HG03469 (cell line): Measurements from ENCODE around the gene COL5A1.

ENCODE experiments used
- ATAC-seq: cut with Tn5 transposase; IDR thresholded peaks from one replicate; pipeline ENCODE4 v1.9.1; 2021; ENCODE audit warnings: mild to moderate bottlenecking, moderate library complexity, moderate number of reproducible peaks; ENCODE audit not compliant: unreplicated experiment

The COL5A1 gene

DNA sequence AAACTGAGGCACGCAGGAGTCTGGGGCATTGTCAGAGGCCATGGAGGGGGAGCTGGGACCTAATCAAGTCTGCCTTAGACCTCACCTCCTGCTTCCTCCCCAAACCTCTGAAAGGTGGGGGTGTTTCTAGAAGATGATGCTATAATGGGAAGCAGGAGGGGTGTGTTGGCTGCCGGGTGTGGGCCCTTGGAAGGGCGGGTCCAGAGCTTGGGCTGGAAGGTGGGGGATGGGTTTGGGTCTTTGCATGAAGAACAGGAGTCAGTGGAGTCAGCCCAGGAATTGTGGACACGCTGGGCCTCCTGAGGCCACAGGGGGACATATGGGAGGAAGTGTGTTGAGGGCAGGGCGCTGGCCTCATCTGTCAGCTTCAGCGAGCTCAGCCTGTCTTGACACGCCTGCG lies 138.0 kb downstream of the COL5A1 start:
- no peak for ATAC-seq

DNA sequence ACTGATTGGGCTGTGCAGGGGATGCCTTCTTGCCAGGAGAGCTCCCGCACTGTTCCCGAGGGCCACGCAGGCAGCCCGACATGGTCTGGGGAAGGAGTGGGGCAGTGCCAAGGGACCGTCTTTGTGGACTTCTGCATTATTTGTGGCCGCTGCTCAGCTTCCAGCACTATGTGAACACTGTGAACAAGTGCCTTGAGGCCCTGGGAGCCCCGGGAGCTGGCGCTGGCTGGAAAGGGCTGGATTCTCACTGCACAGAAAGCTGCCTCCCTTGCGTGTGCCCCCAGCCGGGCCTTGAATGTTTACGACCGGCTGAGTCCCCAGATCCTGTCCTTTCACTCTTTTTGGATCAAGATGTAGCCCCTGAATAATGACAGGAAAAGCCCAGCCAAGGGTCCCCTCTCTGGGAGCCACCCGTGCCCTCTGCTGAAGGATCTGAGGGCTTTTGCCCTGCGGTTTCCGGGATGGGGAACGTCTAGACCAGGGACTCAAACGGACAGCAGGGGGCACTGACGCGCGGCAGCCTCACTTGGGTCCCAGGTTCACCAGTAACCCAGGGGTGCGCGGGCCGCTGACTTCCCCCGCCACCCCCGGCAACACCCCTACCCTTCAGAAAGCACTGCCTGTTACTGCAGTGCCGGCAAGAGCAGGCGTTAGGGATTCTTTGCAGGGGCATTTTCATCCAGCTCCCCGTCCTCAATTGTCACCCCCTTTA lies 140.1 kb downstream of the COL5A1 start:
- no peak for ATAC-seq

DNA sequence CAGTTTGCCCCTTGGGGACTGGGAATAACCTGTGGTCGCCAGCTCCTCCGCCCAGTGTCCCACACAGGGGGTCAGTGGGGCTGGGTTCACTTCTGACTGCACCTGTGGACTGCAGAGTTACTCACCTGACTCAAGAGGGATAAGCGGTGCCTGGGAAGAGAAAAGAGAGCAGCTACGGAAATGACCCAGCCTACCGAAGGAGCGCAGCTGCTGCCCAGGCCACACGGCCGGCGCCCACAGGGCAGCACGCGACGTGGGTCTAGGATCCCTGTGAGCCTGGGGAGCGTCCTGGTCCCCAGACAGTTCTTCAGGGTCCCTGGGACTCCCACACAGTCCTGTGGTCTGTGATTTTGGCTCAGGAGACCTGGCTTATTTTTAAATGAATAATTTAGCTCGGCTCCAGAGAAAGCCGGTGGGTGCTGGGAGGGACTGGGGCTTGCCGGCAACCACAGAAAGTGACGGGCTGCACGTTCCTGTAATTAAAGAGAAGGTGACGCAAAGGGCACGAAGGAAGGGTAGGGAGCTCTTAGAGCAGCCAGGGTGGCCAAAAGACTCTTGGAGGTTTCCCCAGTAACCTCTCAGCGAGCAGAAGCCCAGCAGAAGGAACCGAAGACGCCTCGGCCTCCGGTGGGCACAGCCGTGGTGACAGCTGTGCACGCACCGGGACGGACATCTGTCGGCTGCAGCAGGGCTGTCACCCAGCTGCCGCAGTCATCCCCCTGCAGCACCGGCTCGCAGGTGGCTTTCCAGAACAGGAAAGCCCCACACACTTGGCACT lies 141.5 kb downstream of the COL5A1 start:
- no peak for ATAC-seq

DNA sequence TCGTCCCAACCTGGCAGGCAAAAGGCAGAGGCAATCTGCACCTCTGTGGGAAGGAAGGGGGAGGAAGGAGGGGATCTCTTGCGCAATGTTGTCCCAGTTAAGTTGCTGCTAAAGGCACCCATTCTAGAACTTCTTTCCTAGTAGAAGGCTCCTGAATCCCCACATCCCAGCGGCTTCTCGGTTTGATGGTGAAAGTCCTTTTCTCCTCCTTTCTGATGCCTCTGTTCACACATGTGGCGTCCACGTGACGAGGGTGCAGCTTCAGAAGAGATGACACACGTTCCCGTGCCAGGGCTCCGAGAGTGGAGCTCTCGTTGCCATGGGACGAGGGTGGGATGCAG lies 142.1 kb downstream of the COL5A1 start:
- no peak for ATAC-seq

DNA sequence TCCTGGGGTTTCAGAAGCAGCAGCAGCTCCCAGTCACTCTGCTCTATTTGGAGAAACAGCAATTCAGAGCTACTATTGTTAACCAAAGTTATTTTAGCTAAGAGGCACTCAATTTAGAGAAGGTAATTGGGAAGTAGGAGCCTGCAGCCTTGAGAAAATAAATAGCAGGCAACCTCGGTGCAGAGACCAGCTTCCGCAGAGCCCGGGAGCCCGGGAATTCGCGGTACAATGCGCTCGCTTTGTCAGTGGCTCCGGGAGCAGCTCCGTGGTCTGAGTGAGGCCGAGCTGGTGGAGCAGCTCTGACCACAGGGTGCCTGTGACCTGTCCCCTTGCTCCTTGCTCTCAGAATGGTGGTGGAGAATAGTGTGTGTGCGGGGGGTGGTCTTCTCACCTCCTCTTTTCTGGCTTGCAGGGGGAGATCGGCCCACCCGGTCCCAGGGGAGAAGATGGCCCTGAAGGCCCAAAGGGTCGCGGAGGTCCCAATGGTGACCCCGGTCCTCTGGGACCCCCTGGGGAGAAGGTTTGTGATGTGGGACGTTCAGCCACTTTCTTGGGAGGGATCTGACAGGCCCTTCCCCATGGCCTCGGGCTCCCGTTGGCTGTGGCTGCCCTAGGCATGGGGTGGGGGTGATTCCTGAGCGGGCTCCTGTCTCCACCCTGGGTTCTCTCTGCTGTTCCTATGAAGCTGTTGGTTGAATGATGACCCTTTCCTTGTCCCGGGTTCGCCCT lies 143.1 kb downstream of the COL5A1 start:
- no peak for ATAC-seq

DNA sequence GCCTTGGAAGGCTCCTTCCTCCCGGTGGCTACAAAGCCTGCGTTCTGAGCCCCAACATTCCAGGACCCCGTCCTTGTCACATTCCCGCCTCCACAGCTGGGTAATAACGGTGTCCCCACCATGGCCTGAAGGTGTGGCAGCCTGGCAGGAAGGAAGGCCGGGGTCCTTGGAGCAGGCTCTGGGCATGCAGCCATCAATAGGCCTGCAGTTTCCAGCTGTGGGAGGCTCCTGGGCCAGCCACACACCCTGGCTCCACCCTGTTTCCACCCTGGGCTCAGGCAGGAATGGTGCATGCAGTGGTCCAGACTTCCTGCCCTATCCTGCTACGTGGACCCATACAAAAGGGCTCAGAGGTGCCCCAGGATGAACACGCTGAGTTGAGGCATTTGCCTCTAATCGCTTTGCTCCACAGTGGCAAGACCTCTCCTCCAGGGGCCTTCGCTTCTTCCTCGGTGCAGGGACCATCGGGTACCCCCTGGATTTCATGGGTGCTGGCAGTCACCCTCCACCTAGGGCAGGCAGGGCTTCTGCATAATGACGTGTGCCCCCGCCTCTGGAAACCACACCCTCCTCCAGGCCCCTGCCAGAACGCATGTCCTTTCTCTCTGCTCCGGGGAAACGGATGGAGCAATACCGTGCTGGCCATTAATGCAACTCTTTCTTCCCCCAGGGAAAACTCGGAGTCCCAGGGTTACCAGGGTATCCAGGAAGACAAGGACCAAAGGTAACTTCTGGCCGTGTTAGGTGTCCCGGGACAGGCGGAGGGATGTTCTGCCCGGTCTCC lies 143.9 kb downstream of the COL5A1 start:
- no peak for ATAC-seq

DNA sequence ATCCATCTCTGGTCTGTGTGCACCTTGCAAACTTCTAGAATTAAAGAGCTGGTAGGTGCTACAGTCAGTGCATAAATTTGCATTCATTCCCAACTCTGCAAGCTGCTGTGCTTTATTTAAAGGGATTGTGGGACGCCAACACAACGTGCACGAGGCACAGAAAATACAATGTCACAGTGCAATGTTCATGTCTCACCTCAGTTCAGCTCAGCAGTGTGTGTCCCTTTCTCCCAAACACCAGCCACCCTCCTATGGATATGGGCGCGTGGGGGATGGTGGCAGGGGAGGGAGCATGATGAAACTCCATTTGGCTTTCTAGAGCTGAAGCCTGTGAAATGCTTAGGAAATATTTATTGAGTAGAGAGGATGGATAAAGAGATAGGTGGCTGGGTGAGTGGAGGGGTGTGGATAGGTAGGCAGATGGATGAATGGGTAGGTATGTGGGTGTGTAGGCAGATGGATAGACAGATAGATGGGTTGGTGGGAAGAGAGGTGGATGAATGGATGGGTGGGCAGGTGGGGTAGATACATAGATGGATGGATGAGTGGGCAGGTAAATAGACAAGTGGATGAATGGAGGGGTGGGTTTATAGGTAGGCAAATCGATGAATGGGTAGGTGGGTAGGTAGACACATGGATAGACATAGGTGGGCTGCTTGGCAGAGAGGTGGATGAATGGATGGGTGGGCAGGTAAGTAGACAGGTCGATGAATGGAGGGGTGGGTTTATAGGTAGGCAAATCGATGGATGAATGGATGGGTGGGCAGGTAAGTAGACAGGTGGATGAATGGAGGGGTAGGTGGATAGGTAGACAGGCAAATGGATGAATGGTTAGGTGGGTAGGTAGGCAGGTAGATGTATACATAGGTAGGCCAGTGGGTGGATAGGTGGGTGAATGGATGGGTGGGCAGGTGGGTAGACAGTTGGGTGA lies 146.3 kb downstream of the COL5A1 start:
- ATAC-seq = no peak

DNA sequence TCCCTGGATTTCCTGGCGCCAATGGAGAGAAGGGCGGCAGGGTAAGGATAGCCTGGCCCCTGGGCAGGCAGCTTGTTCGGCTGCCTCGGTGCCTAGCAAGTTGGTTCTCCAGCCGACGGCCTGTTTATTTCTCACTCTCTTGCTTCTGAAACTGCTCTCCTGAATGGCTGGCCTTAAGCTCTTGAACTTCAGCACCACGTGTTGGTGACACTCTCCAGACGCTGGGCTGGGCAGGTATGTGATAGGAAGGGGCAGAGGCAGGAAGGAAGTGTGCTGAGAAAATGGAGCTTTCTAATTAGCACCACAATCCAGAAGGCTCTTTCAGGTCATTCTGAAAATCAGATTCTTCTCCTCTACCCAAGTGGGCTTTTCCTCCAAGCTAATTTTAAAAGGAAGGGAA lies 147.6 kb downstream of the COL5A1 start:
- no peak for ATAC-seq

DNA sequence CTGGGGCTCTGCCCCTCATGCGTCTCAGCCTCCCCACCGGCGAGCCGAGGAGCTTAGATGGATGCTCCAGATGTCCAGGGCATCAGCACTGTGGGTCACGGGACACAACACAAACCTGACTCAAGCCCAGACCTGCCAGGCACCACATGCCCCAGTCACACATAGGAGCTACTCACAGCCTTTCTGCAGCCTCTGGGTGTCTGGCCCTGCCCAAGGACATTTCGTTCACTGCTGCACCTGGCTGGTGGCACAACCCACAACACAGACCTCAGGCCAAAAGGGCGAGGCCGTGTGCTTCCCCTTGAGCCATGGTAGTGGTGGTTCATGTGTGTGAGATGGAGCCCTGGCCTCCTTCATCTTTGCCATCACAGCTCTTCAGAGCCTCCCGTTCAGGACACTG lies 149.4 kb downstream of the COL5A1 start:
- ATAC-seq = no peak

DNA sequence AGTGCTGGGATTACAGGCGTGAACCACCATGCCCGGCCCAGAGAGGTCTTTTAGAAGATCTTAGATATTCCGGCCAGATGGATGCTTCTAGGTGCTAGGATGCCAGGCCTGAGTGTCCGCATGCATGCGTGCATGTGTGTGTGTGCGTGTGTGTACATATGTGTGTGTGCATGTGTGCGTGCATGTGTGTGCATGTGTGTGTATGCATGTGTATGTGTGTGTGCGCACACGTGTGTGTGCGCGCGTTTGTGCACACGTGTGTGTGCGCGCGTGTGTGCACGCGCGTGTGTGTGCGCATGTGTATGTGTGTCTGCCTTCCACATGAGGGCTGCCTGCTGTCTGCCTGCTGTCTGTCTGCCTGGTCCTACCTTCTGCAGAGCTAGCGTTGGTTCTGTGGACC lies 151.0 kb downstream of the COL5A1 start:
- ATAC-seq = no peak

DNA sequence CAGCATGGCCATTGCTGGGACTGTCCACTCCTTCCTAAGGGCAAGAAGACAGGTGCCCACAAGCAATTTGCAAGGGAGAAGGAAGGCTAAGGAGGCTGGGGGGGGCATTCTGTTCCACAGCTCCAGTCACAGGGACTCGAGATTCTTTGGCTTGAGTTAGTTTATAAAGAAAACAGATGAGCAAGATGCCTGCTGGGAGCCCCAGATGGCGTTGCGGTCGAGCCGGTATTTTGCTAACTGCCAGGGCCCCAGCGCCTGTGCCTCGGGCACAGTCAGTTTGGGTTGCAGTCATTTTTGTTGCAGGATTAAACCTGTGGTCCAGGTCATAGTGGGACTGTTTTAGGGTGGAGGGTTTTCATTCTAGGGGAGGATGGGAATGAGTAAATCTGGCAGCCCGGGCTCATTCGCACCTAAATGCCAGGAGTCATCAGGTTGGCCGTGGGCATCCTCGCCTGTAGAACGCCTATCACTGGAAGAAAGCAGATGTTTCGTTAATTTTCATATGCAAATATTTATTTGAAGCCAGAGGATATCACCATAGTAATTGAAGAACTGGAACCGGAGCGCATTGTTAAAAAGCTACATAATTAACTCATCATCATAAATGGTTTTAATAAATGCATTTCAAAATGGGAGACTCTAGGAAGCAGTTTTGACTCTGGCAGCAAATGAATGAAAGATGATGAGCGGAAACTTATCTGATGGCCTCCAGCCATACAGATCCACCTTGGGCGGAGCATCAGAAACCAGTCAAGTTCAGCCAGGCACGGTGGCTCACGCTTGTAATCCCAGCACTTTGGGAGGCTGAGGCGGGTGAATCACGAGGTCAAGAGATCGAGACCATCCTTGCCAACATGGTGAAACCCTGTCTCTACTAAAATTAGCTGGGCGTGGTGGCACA lies 151.9 kb downstream of the COL5A1 start:
- no peak for ATAC-seq

DNA sequence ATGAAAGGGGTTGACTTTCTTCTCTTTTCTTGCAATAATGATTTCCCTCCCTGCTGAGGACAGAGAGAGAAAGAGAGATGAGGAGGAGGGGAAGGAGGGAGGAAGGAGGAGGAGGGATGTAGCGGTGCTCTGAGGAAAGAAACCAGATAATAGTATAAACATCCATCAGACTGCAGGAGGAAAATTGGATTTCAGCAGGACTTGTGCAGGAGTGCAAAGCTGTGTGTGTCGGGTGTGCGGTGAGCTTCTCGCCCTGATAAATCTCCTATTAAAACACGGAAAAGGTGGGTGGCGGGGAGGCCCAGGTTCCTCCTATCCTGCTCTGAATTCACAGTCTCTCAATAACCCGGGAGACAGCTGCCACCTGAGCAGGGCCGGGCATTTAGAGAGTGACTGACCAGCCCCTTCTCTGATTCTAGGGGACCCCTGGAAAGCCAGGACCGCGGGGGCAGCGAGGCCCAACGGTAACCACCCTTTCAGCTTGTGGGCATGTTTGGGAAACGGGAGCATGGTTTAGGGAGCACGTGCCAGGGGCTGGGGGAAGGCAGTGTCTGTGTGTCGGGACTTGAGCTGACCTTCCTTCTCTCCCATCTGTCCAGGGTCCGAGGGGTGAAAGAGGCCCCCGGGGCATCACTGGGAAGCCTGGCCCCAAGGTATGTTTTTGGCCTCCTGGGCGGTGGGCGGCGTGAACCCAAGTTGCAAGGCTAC lies 153.2 kb downstream of the COL5A1 start:
- ATAC-seq = no peak

DNA sequence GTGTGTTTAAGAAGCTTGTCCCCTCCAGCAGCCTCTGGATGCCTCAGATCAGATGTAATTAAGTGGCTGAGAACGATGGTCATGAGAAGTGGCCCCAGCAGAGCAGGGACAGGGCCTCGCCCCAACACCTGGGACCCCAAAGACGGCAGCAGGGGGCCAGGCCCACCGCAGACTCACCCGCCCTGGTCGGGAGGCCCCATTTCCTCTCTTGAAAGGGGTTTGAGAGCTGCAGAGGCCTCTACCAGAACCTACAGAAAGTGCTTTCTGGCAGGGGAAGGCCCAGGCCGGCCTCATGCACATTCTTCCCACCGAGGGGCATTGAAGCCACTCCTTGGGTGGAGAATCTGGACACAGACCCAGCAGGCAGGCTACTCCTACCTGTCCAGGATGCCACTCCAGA lies 153.8 kb downstream of the COL5A1 start:
- ATAC-seq = no peak

DNA sequence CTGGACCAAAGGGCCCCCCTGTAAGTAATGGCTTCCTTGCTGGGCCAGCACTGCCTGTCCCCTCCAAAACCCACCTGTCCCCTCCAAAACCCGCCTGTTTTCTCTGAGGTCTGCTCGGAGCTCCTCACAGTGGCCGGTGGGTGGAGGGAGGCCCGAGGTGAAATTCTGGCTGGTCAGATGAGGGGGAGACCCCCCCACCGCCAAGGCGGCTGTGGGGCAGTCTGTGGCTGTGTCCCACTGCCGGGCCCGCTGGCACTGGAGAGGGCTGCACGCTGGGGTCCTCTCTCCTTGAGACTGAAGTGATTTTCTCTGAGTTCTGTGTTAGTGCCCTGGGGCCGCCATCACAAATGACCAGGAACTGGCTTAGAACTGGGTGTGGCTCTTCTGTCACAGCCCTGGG lies 155.3 kb downstream of the COL5A1 start:
- ATAC-seq = no peak

DNA sequence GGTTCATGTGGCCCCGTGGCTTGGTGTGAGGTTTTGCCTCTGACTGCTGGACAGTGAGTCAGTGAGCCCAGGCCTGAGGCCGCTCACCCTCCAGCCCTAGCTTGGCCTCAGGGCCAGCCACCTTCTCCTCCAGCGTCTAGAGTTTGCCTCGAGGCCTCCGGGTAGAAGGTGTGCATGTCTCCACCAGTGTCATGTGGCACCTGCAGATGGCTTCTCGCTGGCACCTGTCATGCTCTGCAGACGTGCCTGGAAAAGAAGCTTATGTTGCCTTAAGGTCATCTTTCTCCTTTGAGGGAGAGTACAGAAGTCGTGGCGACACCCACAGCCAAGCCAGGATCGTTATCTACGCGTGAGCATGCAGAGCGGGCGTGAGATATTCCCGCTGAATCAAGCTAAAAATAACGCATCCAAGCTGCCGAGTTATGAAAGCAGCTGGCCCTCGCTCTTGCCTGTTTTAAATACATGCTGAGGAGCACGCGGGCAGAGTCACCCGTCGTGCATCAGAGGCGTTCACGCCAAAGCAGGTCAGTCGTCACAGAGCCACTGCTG lies 159.3 kb downstream of the COL5A1 start:
- no peak for ATAC-seq

DNA sequence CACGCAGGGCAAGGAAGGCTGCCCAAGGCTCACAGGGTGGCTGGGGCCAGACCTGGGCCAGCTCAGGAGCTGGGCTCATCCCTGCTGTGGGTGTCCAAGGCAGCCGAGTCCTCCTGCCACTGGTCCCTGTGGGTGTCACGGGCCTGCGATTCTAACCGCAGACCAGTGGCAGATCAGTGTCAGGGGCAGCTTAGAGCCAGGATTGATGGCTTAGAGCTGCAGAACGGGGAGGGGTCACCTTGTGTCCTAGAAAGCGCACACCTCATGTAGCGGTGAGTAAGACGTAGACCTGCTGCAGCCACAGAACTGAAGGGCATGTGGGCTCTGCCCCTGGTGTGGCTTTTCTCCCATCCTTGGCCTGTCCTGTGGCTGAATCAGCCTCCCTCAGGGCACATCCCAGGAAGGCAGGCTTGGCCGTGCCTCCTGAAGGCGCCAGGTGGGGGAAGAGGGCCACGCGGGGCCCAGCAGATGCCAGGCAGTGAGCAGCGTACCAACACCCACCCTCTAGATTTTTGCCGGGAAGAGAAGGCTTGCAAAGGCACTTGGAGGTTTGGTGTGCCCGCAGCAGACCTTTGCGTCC lies 160.7 kb downstream of the COL5A1 start:
- ATAC-seq = no peak

DNA sequence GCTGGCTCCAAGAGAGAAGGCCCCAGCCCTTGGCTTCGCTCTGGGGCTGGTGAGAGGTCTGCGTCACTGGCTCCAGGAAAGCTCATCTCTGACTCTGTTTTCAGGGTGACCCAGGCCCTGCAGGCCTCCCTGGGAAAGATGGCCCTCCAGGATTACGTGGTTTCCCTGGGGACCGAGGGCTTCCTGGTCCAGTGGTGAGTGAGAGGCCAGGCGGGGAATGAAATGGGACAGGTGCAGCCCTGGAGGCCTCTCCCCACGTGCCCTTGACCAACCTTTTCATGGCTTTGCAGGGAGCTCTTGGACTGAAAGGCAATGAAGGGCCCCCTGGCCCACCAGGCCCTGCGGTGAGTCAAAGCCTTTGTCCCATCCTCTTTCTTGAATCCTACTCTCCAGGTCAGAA lies 163.3 kb downstream of the COL5A1 start:
- no peak for ATAC-seq
